Stimulated activated CD4-positive, alpha-beta T cell treated with anti-CD3 and anti-CD28 coated beads, Interleukin-1b, Interleukin-23, amount 100 ng/mL, for 4 hours (primary cell): ENCODE results near the gene GNL2.
"Not testable (repeated sequence)": the region's sequence is repeated elsewhere in the genome, so short reads cannot be mapped to it uniquely, and the experiment has no call there.

Experiments used
- DNase-seq, 2 donors: peaks; one replicate each; pipeline ENCODE4 v3.0.0-alpha.2; 2020; ENCODE audit warnings: low read depth in 2 of 2

The GNL2 gene

GRCh38 chr1:37559957-37560379 lies 35.8 kb downstream of the GNL2 start:
- not testable (repeated sequence) for DNase-seq

GRCh38 chr1:37559080-37559479 lies 36.7 kb downstream of the GNL2 start:
- DNase-seq, result no peak

- DNase-seq, result no peak
These were observed 37.3 kb downstream of the GNL2 start for GRCh38 chr1:37558411-37558810.

- DNase-seq, result no peak
These were observed 38.3 kb downstream of the GNL2 start for GRCh38 chr1:37557402-37557801.

GRCh38 chr1:37556712-37557196 lies 39.0 kb downstream of the GNL2 start, which contains the start of gene DNALI1:
DNALI1 (plus strand) TSS chr1:37556940; CDS start chr1:37556995, 55 bp downstream.
- peak in 1 of 2 donors; percentile 6 for DNase-seq

GRCh38 chr1:37553927-37554808 lies 41.6 kb downstream of the GNL2 start, which contains the start of gene SNIP1:
SNIP1 (minus strand) TSS chr1:37554293; CDS start chr1:37554229, 64 bp downstream.
- DNase-seq, result peak; percentile 72 to 84

GRCh38 chr1:37553598-37553926 lies 42.2 kb downstream of the GNL2 start:
- no peak for DNase-seq

- no peak for DNase-seq
These were observed 46.4 kb downstream of the GNL2 start for GRCh38 chr1:37549341-37549740.

GRCh38 chr1:37545019-37545418 lies 50.7 kb downstream of the GNL2 start:
- DNase-seq, result no peak

GRCh38 chr1:37544530-37544929 lies 51.2 kb downstream of the GNL2 start:
- no peak for DNase-seq

- DNase-seq, result no peak
These were observed 55.5 kb downstream of the GNL2 start for GRCh38 chr1:37540036-37540785.

GRCh38 chr1:37539154-37539553 lies 56.6 kb downstream of the GNL2 start:
- not testable (repeated sequence) for DNase-seq

GRCh38 chr1:37537378-37537777 lies 58.4 kb downstream of the GNL2 start:
- no peak for DNase-seq

- no peak for DNase-seq
These were observed 62.2 kb downstream of the GNL2 start for GRCh38 chr1:37533317-37534093.

GRCh38 chr1:37532418-37533156 lies 63.1 kb downstream of the GNL2 start:
- DNase-seq, result not testable (repeated sequence)

- not testable (repeated sequence) for DNase-seq
These were observed 65.8 kb downstream of the GNL2 start for GRCh38 chr1:37529888-37530287.

GRCh38 chr1:37519613-37520012 lies 76.1 kb downstream of the GNL2 start:
- DNase-seq, result no peak

- DNase-seq, result not testable (repeated sequence)
These were observed 76.8 kb downstream of the GNL2 start for GRCh38 chr1:37518929-37519328.

- DNase-seq, result not testable (repeated sequence)
These were observed 77.5 kb downstream of the GNL2 start for GRCh38 chr1:37518241-37518640.

- DNase-seq, result no peak
These were observed 78.2 kb downstream of the GNL2 start for GRCh38 chr1:37517569-37517968.
